ENCODE data around the gene MASTL. TPM values are rescaled to one million over a fixed set of nuclear protein-coding genes. Genes with fewer than 3 reads are reported as not detected.

MASTL gene
- total and polyA plus RNA-seq, 3 donors from 2014 or later: 10.0 to 16.1 (median 16.0) TPM

DNA sequence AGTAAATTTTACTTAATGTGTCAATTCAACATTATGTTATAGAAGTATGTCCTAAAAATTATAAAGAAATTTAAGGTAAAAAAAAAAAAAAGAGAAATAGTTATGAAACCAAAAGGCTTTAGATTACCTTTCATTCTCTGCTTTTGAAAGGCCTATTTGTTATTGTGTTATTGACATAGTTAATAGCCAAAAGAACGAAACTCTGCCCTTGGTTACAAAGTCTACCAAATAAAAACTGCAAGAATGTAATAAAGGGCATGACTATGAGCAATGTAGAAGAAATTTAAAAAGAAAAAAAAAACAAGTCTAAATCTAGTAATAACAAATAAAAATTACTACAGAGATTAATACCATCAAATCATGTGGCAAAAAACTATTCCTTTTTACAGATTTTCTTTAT is 74.9 kb downstream of the MASTL start:
- TF ChIP-seq POLR2A (IDR thresholded peaks at IDR 0.05): no peak
- TF ChIP-seq, protein P1, sequence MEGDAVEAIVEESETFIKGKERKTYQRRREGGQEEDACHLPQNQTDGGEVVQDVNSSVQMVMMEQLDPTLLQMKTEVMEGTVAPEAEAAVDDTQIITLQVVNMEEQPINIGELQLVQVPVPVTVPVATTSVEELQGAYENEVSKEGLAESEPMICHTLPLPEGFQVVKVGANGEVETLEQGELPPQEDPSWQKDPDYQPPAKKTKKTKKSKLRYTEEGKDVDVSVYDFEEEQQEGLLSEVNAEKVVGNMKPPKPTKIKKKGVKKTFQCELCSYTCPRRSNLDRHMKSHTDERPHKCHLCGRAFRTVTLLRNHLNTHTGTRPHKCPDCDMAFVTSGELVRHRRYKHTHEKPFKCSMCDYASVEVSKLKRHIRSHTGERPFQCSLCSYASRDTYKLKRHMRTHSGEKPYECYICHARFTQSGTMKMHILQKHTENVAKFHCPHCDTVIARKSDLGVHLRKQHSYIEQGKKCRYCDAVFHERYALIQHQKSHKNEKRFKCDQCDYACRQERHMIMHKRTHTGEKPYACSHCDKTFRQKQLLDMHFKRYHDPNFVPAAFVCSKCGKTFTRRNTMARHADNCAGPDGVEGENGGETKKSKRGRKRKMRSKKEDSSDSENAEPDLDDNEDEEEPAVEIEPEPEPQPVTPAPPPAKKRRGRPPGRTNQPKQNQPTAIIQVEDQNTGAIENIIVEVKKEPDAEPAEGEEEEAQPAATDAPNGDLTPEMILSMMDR (IDR thresholded peaks at IDR 0.05): no peak
- Histone ChIP-seq H3K9me3 (no peaks in the 10 kb centered on the region), H3K4me1 (no peaks in the 10 kb centered on the region), H3K36me3 (ENCODE audit: low read depth, missing control alignments) (no peaks in the 10 kb centered on the region), H3K27ac (no peak overlapping the region), H3K27me3 (no peaks in the 10 kb centered on the region), H3K4me3 (no peak overlapping the region)
- DNase-seq: no peak
- intact Hi-C loops (cut with DNase I; ENCODE audit: low total_unique reads): no loop called here
- WGBS, 2 donors: 55 to 62% methylated on average over 1 of the region's 1 CpG

DNA sequence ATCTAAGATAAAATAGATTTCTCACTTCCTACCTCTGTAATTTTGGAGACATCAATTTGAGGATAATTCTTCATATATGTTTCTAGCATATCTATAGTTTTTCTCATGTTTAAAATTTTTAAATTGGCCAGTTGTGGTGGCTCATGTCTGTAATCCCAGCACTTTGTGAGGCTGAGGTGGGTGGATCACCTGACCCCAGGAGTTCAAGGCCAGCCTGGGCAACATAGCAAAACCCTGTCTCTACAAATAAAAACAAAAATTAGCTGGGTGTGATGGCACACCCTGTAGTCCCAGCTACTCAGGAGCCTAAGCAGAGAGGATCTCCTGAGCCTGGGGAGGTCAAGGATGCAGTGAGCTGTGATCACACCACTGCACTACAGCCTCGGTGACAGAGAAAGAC is 80.6 kb downstream of the MASTL start:
- H3K36me3 ChIP-seq (ENCODE audit: low read depth, missing control alignments): no peaks in the 10 kb centered on the region
- no peak overlapping the region for H3K4me3 ChIP-seq
- H3K4me1 ChIP-seq: peaks cover 16% of the 10 kb centered on the region
- H3K27ac ChIP-seq: no peak overlapping the region
- no peak for DNase-seq
- TF ChIP-seq, protein P1 (IDR thresholded peaks at IDR 0.05): no peak
- TF ChIP-seq POLR2A (IDR thresholded peaks at IDR 0.05): no peak
- no peaks in the 10 kb centered on the region for H3K27me3 ChIP-seq
- intact Hi-C loops (cut with DNase I; ENCODE audit: low total_unique reads): no loop called here
- WGBS, 2 donors: 47 to 48% methylated on average over 1 of the region's 1 CpG
- no peaks in the 10 kb centered on the region for H3K9me3 ChIP-seq

Small RNA genes lying within 50 kb of the gene (small RNA-seq; reads per million reads assigned to genes)
- 0 to 0.09 reads per million in 2 donors for gene RNU2-24P
- 0 reads per million in 2 donors for gene RNU7-12P

Other genes starting within 250 kb of the MASTL start
- gene ANKRD26, start 54.9 kb upstream of the MASTL start, total RNA-seq: 10 to 100 TPM; 13.8 to 17.6 TPM
- 1.1 TPM for gene ANKRD26, start 54.9 kb upstream of the MASTL start, polyA plus RNA-seq (ENCODE audit: insufficient read depth, low read depth, low replicate concordance)
- gene YME1L1, start 968 bp upstream of the MASTL start, total RNA-seq: 100 to 1,000 TPM in 1 of 2 donors, 10 to 100 TPM in 1; 91.7 to 103 TPM
- gene YME1L1, start 968 bp upstream of the MASTL start, polyA plus RNA-seq (ENCODE audit: insufficient read depth, low read depth, low replicate concordance): 93.3 TPM
- 10 to 100 TPM; 33.8 to 33.9 TPM for gene ACBD5, start 85.4 kb downstream of the MASTL start, total RNA-seq
- gene ACBD5, start 85.4 kb downstream of the MASTL start, polyA plus RNA-seq (ENCODE audit: insufficient read depth, low read depth, low replicate concordance): 36.4 TPM

Measured in testis (tissue), 3 donors.